Lung (tissue), 12 donors: ENCODE data around the gene GOLT1B. TPM values are rescaled to one million over a fixed set of nuclear protein-coding genes. Genes with fewer than 3 reads are reported as not detected.

ENCODE experiments used
- ATAC-seq: fragments of 200-7000 bp; cut with Tn5 transposase; one replicate; pipeline ENCODE4 v1.9.1; 2020; ENCODE audit warnings: moderate number of reproducible peaks; ENCODE audit not compliant: insufficient read depth, low FRiP score
- DNase-seq, 3 donors: peaks; one replicate each; pipeline ENCODE4 v3.0.0-alpha.2; 2013 to 2017
- H3K27ac ChIP-seq, 2 donors: one replicate each; pipeline ENCODE4 v1.5.1; 2013; ENCODE audit warnings: mild to moderate bottlenecking in 2 of 2, moderate library complexity in 2 of 2, control low read depth in 1 of 2, inconsistent platforms in 1 of 2, low read depth in 1 of 2, low read length in 1 of 2
- H3K27me3 ChIP-seq, 3 donors: one replicate each; pipeline ENCODE4 v1.5.1; 2013; ENCODE audit warnings: low read length in 2 of 3; ENCODE audit not compliant: control insufficient read depth in 3 of 3, insufficient read depth in 3 of 3
- H3K36me3 ChIP-seq, 4 donors: one replicate each; pipeline ENCODE4 v1.5.1; 2013; ENCODE audit warnings: low read length in 4 of 4, mild to moderate bottlenecking in 1 of 4, moderate library complexity in 1 of 4; ENCODE audit not compliant: control insufficient read depth in 4 of 4, insufficient read depth in 4 of 4
- H3K4me1 ChIP-seq, 5 donors: one replicate each; pipeline ENCODE4 v1.5.1; 2013; ENCODE audit warnings: low read length in 5 of 5, mild to moderate bottlenecking in 2 of 5, moderate library complexity in 1 of 5; ENCODE audit not compliant: control insufficient read depth in 5 of 5, insufficient read depth in 5 of 5
- H3K4me3 ChIP-seq: one replicate; pipeline ENCODE4 v1.5.1; 2013; ENCODE audit warnings: mild to moderate bottlenecking, control low read depth, moderate library complexity
- H3K9ac ChIP-seq, 2 donors: one replicate each; pipeline ENCODE4 v1.5.1; 2013; ENCODE audit warnings: low read length in 2 of 2, control low read depth in 1 of 2; ENCODE audit not compliant: insufficient read depth in 1 of 2
- H3K9me3 ChIP-seq, 4 donors: one replicate each; pipeline ENCODE4 v1.5.1; 2013; ENCODE audit warnings: low read length in 3 of 4, mild to moderate bottlenecking in 1 of 4, moderate library complexity in 1 of 4; ENCODE audit not compliant: control insufficient read depth in 4 of 4, insufficient read depth in 3 of 4
- WGBS, 2 donors: extraction: QIAGEN DNeasy Blood & Tissue Kit; methylation state at CpG; one replicate each; pipeline ENCODE4 v1.1.7; 2013; 5-methylcytosine and 5-hydroxymethylcytosine counted together
- polyA plus RNA-seq, 2 donors: library from polyadenylated mRNA; stranded (reverse); fragments of 200-250 nt; gene quantifications; one replicate each; pipeline ENCODE4 v1.2.1, GENCODE V29; 2013
- total RNA-seq, 2 donors: library from RNA; depleted of rRNA in 1 of 2; stranded (reverse); fragments of >200 nt in 1 of 2; gene quantifications; one replicate each; pipeline ENCODE4 v1.2.1, GENCODE V29; 2014 to 2021
- TF ChIP-seq, protein P1 (sequence below): IDR thresholded peaks from 2 replicates; pipeline ENCODE4 v1.5.1; 2012; ENCODE audit warnings: mild to moderate bottlenecking; ENCODE audit errors: control extremely low read depth, extremely low read depth
- donor health status: control.
- donor health status: control.
- donor health status: Bipolar disorder and iron deficiency.
- donor health status: healthy.
- donor health status: DM: yes; HTN: yes; CAD: no.

The GOLT1B gene
- total and polyA plus RNA-seq, 4 donors, result 23.9 to 35.0 (median 30.8) TPM

DNA sequence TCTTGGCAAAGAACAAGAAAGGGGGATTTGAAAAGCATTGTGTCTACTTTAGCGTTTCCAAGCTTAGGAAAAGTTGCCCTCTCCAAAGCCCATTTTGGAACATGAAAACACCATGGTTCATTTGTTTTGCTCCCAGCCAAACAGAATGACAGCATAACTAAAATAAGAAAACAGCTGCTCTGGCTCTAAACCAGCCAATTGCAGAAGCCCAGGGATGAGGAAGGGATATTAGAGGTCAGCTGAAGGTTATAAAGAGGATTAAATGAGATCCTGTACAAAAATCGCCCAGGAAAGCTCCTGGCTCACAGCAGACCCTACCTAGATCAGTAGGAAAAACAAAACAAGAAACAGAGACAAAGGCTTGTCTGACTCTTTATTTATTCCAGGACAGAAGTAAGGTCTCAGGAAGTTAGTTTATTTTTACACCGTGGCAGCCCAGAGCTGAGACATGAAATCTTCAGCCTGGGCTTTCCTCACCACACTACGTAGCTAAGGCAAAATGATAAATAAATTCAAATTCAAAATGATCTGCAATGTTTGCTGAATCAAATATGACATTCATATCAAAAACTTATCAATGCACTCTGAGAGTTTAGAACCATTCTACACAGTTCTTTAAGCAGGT is 50.4 kb downstream of the GOLT1B start:
- Histone ChIP-seq H3K4me1 (peaks cover 0 to 21% (median 0%) of the 10 kb centered on the region in 5 donors), H3K9me3 (peaks cover 0 to 2% (median 0%) of the 10 kb centered on the region in 4 donors), H3K27ac (peak overlapping the region in 1 of 2 donors; percentile 70), H3K27me3 (no peaks in the 10 kb centered on the region), H3K9ac (no peak overlapping the region), H3K4me3 (no peak overlapping the region), H3K36me3 (no peaks in the 10 kb centered on the region)
- TF ChIP-seq, protein P1, sequence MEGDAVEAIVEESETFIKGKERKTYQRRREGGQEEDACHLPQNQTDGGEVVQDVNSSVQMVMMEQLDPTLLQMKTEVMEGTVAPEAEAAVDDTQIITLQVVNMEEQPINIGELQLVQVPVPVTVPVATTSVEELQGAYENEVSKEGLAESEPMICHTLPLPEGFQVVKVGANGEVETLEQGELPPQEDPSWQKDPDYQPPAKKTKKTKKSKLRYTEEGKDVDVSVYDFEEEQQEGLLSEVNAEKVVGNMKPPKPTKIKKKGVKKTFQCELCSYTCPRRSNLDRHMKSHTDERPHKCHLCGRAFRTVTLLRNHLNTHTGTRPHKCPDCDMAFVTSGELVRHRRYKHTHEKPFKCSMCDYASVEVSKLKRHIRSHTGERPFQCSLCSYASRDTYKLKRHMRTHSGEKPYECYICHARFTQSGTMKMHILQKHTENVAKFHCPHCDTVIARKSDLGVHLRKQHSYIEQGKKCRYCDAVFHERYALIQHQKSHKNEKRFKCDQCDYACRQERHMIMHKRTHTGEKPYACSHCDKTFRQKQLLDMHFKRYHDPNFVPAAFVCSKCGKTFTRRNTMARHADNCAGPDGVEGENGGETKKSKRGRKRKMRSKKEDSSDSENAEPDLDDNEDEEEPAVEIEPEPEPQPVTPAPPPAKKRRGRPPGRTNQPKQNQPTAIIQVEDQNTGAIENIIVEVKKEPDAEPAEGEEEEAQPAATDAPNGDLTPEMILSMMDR, result no peak
- DNase-seq, result peak; percentile 74 to 94 (median 92)
- WGBS, 2 donors, result 52 to 54% methylated on average over 4 of the region's 4 CpGs
- ATAC-seq, result no peak

DNA sequence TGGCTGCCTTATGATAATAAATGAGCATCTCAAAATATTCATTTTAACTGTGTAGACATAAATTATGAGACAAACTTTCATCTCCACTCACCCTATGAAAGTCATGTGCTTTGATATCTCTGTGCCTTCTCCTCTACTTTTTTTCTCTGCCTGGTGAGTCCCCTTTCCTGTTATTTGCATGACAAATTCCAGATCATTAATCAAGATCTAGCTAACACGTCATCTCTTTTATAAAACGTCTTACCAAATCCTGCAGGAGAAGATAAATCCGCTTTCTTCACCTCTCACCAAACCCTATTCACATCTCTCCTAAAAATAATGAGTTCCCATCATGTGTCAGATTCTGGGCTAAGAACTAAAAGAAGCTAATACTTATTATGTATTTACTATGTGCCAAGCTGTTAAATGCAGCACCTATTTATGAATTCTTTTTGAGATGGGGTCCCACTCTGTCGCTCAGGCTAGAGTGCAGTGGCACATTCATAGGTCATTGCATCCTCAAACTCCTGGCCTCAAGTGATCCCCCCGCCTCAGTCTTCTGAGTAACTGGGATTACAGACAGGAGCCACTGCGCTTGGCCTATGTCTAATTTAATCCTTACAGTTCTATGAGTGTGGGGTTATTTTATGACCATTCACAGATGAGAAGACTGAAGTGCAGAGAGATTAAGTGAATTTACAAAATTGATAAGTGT is 51.2 kb downstream of the GOLT1B start:
- ATAC-seq (no peak), DNase-seq (peak in 2 of 3 donors; percentile 19 to 26)
- TF ChIP-seq, protein P1, result no peak
- Histone ChIP-seq H3K27me3 (no peaks in the 10 kb centered on the region), H3K9me3 (peaks cover 0 to 2% (median 0%) of the 10 kb centered on the region in 4 donors), H3K27ac (no peak overlapping the region), H3K4me1 (peaks cover 0 to 21% (median 0%) of the 10 kb centered on the region in 5 donors), H3K9ac (no peak overlapping the region), H3K4me3 (no peak overlapping the region), H3K36me3 (no peaks in the 10 kb centered on the region)
- 71 to 74% methylated on average over 6 of the region's 6 CpGs for WGBS, 2 donors

DNA sequence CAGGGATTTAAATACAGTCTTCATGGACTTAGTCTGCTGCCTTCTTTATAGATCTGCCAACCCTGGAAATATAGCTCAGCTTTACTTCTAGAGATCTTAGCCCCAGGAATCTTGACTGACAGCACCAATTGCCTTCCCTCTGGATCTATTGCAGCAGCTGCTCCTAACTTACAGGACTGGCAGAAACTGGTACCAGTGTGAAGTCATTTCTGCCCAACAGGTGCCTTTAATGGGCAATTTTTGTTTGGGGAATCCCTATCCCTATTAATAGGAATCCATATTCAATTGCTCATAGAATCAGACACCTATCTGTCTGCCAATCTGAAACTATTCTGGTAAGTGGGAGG is 51.7 kb downstream of the GOLT1B start:
- DNase-seq, result no peak
- Histone ChIP-seq H3K9ac (no peak overlapping the region), H3K27me3 (no peaks in the 10 kb centered on the region), H3K4me1 (peaks cover 0 to 21% (median 0%) of the 10 kb centered on the region in 5 donors), H3K27ac (no peak overlapping the region), H3K4me3 (no peak overlapping the region), H3K9me3 (peaks cover 0 to 2% (median 0%) of the 10 kb centered on the region in 4 donors), H3K36me3 (no peaks in the 10 kb centered on the region)
- ATAC-seq, result no peak
- TF ChIP-seq, protein P1, result no peak
